GM21515 (cell line): ENCODE data around the gene GPATCH1.
"Not testable (repeated sequence)": the region's sequence is repeated elsewhere in the genome, so short reads cannot be mapped to it uniquely, and the experiment has no call there.

Source experiments
- ATAC-seq: cut with Tn5 transposase; IDR thresholded peaks from one replicate; pipeline ENCODE4 v1.9.1; 2021; ENCODE audit not compliant: unreplicated experiment

Gene GPATCH1

GRCh38 chr19:33154313-33154712, 73.3 kb downstream of the GPATCH1 start:
- ATAC-seq = not testable (repeated sequence)

GRCh38 chr19:33156334-33156733, 75.4 kb downstream of the GPATCH1 start:
- no peak for ATAC-seq

GRCh38 chr19:33157906-33158305, 76.9 kb downstream of the GPATCH1 start:
- no peak for ATAC-seq

GRCh38 chr19:33158365-33158764, 77.4 kb downstream of the GPATCH1 start:
- ATAC-seq = no peak

GRCh38 chr19:33159149-33159548, 78.2 kb downstream of the GPATCH1 start:
- ATAC-seq = no peak

GRCh38 chr19:33159893-33160292, 78.9 kb downstream of the GPATCH1 start:
- no peak for ATAC-seq

GRCh38 chr19:33161201-33161600, 80.2 kb downstream of the GPATCH1 start:
- no peak for ATAC-seq

- no peak for ATAC-seq
Measured at GRCh38 chr19:33163481-33163880, 82.5 kb downstream of the GPATCH1 start.

GRCh38 chr19:33166037-33166436, 85.1 kb downstream of the GPATCH1 start:
- not testable (repeated sequence) for ATAC-seq

- no peak for ATAC-seq
Measured at GRCh38 chr19:33167438-33167837, 86.5 kb downstream of the GPATCH1 start.

GRCh38 chr19:33168528-33168927, 87.5 kb downstream of the GPATCH1 start:
- no peak for ATAC-seq

- no peak for ATAC-seq
Measured at GRCh38 chr19:33171222-33171795, 90.3 kb downstream of the GPATCH1 start.

GRCh38 chr19:33171916-33172359, 91.0 kb downstream of the GPATCH1 start:
- no peak for ATAC-seq

- no peak for ATAC-seq
Measured at GRCh38 chr19:33174186-33174585, 93.2 kb downstream of the GPATCH1 start.

GRCh38 chr19:33175156-33175782, 94.3 kb downstream of the GPATCH1 start:
- no peak for ATAC-seq

- no peak for ATAC-seq
Measured at GRCh38 chr19:33175886-33176669, 95.1 kb downstream of the GPATCH1 start.

- peak; percentile 75 for ATAC-seq
Measured at GRCh38 chr19:33176670-33177416, 95.9 kb downstream of the GPATCH1 start.

- ATAC-seq = peak; percentile 26
Measured at GRCh38 chr19:33177417-33177979, 96.5 kb downstream of the GPATCH1 start.
